ENCODE results near the gene MMP11.

The MMP11 gene

GRCh38 chr22:23833017-23833751 is 60.5 kb downstream of the MMP11 start:
- no peak for DNase-seq (ENCODE audit: low spot score)
- in situ Hi-C loops (cut with MboI; ENCODE audit: low sequenced_read_pairs, unreplicated experiment): no loop called here
- TF ChIP-seq CTCF (IDR thresholded peaks at IDR 0.05; ENCODE audit: borderline replicate concordance, control extremely low read depth, extremely low read depth, insufficient read depth, missing control alignments): no peak
